ENCODE data around the gene DES.

GRCh38 chr2:219429958-219430606 lies 11.9 kb downstream of the DES start:
- TF ChIP-seq, protein P1, sequence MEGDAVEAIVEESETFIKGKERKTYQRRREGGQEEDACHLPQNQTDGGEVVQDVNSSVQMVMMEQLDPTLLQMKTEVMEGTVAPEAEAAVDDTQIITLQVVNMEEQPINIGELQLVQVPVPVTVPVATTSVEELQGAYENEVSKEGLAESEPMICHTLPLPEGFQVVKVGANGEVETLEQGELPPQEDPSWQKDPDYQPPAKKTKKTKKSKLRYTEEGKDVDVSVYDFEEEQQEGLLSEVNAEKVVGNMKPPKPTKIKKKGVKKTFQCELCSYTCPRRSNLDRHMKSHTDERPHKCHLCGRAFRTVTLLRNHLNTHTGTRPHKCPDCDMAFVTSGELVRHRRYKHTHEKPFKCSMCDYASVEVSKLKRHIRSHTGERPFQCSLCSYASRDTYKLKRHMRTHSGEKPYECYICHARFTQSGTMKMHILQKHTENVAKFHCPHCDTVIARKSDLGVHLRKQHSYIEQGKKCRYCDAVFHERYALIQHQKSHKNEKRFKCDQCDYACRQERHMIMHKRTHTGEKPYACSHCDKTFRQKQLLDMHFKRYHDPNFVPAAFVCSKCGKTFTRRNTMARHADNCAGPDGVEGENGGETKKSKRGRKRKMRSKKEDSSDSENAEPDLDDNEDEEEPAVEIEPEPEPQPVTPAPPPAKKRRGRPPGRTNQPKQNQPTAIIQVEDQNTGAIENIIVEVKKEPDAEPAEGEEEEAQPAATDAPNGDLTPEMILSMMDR (conservative IDR thresholded peaks at IDR 0.05; ENCODE audit: low read depth, low read length): no peak
- TF ChIP-seq CEBPB (IDR thresholded peaks at IDR 0.05; ENCODE audit: low read depth, low read length): no peak
- TF ChIP-seq RFX5 (IDR thresholded peaks at IDR 0.05; ENCODE audit: low read depth, low read length): no peak
